Islet precursor cell (in vitro differentiated cells): ENCODE results near the gene SETD4.

Experiments
- DNase-seq: peaks from one replicate; pipeline ENCODE4 v3.0.0-alpha.2; 2018

The SETD4 gene

GRCh38 chr21:36004441-36004840, 55.9 kb downstream of the SETD4 start:
- DNase-seq = no peak

- no peak for DNase-seq
Measured at GRCh38 chr21:36003776-36004175, 56.5 kb downstream of the SETD4 start.

- DNase-seq = no peak
Measured at GRCh38 chr21:35996217-35996616, 64.1 kb downstream of the SETD4 start.

GRCh38 chr21:35995522-35996088, 64.7 kb downstream of the SETD4 start:
- no peak for DNase-seq

GRCh38 chr21:35994613-35995012, 65.7 kb downstream of the SETD4 start:
- DNase-seq = no peak

- no peak for DNase-seq
Measured at GRCh38 chr21:35993875-35994490, 66.3 kb downstream of the SETD4 start.

- DNase-seq = no peak
Measured at GRCh38 chr21:35991131-35991530, 69.2 kb downstream of the SETD4 start.

- no peak for DNase-seq
Measured at GRCh38 chr21:35990609-35991008, 69.7 kb downstream of the SETD4 start.

- DNase-seq = no peak
Measured at GRCh38 chr21:35989138-35989735, 71.1 kb downstream of the SETD4 start.

- DNase-seq = no peak
Measured at GRCh38 chr21:35988416-35989137, 71.7 kb downstream of the SETD4 start.

- no peak for DNase-seq
Measured at GRCh38 chr21:35987475-35987874, 72.9 kb downstream of the SETD4 start.

- DNase-seq = no peak
Measured at GRCh38 chr21:35984654-35985361, 75.5 kb downstream of the SETD4 start.
